Left colon (tissue), 2 donors: ENCODE data around the gene LIMD2. TPM values are rescaled to one million over a fixed set of nuclear protein-coding genes. Genes with fewer than 3 reads are reported as not detected.

ENCODE experiments used
- ATAC-seq: fragments of 200-7000 bp; cut with Tn5 transposase; one replicate; pipeline ENCODE4 v1.9.1; 2020; ENCODE audit warnings: mild to moderate bottlenecking, moderate library complexity
- DNase-seq, 2 donors: peaks; one replicate each; pipeline ENCODE4 v3.0.0-alpha.2; 2020
- intact Hi-C, 2 donors: fragments of 100-400 bp; cut with DNase I in 1 of 2; cut with micrococcal nuclease in 1 of 2; formaldehyde crosslinking; loops; one replicate each; pipeline versions ENCODE4 v1.11.2 to v1.14.0; 2022; cut with DNase I, micrococcal nuclease
- total RNA-seq, 2 donors: library from RNA; stranded (reverse); fragmentation: NEBNext Ultra II Directional; extraction: Animal tissue kit (Norgen Biotek cat#: 25700); gene quantifications; one replicate each; pipeline ENCODE4 v1.2.1, GENCODE V29; 2021
- donor health status: DM: no; HTN: no; CAD: no.
- donor health status: DM: yes; HTN: yes; CAD: no.

Gene LIMD2
- total RNA-seq, 2 donors from 2014 or later, result 3.7 to 8.5 TPM

DNA sequence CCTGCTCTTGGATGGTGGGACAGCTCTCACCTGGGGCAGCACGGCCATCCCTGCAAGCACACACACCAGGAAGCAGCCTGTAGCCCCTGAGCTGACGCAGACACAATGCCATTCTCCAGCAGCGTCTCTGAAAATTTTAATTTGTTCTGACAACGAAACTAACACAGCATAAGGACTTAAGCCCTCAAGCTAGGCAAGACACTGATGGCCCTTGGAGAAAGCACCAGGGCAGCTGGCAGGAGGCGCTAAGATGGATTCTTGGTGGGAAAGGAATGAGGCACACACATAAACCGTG lies 2.7 kb upstream of the LIMD2 start:
- intact Hi-C loops, result no loop called here
- ATAC-seq (no peak), DNase-seq (no peak)

DNA sequence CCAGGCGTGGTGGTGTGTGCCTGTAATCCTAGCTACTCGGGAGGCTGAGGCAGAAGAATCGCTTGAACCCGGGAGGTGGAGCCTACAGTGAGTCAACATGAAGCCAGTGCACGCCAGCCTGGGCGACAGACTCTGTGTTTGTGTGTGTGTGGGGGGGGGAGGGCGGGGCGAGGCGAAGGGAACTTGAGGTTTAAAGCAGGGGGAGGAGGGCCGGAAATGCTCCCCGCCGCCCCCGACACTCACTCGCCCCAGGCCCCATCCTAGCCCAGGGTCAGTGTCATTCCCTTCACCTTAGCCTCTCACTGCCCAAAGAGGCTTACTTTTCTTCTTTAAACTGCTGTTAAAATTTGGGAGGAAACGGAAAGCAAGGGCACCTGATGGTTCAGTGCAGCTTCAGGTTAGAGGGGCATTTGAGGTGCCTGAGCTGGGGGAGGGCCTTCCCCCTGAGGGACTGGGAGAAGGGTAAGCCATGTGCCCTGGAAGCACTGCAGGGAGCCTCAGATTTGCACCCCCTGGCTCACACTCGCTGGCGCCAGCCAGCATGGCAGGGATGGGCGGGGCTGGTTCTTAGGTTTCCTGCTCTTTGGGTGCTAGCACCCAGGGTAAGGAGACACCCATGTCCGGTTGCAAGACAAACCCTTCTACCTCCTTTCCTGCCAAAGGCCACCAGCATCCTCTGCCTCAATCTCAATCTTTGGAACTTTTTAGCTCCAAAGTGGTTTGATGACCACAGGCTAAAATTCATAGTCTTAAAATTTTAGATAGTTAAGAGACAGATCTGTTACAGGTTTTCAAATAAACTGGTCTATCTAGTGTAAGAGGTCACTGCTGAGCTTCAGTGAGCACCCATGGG lies 2.2 kb upstream of the LIMD2 start:
- intact Hi-C loops, result no loop called here
- ATAC-seq, result no peak
- peak in 1 of 2 donors; percentile 59 for DNase-seq

DNA sequence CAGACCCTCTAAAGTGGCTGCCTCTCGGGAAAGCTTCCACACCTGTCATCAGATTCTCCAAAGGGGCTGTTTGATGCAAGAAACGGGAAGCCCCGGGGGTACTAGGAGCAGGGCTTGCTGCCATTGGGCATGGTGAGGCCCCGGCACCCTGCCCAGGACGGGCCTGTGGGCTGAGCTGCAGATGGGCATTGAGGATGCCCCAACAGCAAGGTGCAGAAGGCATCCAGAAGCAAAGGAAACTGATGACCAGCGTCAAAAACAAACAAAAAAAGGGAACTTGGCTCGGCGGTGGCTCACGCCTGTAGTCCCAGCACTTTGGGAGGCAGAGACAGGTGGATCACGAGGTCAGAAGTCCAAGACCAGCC lies 1.5 kb upstream of the LIMD2 start:
- intact Hi-C loops, result no loop called here
- ATAC-seq, result no peak
- DNase-seq, result no peak

DNA sequence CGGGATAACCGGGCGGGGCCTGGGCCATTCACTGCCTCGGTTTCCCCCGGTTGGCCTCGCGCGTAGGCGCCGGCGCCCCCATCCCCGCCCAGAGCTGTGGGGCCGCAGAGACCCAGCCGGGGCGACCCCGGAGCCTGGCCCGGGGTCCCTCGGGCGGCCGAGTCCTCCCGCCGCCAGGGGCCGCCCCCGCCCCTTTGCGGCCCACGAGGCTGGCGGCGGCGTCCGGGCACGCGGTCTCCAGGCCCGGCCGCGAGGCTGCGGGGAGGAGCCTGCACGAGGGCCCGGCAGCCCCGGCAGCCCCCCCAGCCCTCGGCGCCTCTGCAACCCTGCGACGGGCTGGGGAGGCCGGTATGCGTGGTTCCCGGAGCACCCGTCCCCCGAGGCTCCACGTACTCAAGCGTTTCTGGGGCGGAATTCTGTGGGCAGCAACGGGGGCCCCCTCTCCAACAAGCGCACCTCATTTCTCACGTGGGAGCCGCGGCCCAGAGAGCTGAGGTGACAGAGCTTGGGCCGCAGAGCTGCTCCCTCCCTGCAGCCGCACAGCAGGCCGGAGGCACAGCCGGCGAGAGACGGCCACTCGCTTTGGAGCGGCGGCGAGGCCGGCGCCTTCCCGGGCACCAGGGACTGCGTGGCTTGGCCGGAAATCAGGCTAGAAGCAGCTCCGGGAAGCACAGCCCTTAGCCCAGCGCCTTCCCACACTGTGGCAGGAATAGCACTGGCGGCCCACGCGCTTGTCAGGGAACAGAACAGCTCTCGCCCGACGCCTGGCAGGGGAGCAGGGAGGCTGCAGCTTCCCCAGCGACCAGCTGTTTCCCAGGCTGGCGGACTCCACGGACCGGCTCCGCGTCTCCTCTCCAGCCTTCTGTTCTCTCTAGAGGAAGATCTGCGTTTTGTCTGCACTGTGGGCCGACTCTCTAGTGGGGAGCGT lies 867 bp upstream of the LIMD2 start:
- intact Hi-C loops, result no loop called here
- ATAC-seq, result peak; percentile 1
- DNase-seq, result peak in 1 of 2 donors; percentile 51

DNA sequence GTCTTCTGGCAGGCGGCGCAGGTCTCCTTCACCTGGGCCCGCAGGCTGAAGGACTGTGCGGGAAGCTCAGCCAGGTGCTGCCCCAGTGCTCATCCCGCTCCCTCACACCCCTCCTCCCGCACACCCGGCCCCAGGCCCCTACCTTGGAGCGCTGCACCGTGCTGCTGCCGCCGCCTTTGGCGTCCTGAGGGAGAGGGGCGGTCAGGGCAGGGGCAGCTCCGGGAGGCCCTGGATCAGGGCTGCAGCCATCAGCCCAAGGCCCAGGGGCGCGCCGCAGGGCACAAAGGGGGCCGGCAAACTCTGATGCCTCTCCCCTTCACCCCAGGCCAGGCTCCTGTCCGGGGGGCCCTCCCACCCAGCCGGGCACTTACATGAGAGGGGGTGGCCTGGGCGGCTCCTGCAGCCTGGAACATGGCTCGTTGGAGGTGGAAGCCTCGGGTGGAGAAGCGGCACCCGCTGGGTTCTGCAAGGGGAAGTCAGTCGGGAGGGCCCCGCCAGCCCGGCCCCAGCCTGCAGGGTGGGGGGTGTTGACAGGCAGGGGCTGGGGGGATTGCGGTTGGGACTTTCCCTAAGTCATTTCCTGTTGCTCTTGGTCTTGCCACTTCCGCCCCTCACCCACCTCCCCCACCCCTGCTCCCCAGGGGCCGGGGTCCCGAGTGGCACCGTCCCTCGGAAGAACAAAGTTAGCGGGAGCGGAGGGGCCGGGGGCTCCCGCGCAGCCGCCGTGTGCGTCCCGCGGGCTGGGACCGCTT lies 863 bp downstream of the LIMD2 start:
- ATAC-seq, result peak; percentile 36
- intact Hi-C loops, result no loop called here
- peak in 1 of 2 donors; percentile 73 for DNase-seq

DNA sequence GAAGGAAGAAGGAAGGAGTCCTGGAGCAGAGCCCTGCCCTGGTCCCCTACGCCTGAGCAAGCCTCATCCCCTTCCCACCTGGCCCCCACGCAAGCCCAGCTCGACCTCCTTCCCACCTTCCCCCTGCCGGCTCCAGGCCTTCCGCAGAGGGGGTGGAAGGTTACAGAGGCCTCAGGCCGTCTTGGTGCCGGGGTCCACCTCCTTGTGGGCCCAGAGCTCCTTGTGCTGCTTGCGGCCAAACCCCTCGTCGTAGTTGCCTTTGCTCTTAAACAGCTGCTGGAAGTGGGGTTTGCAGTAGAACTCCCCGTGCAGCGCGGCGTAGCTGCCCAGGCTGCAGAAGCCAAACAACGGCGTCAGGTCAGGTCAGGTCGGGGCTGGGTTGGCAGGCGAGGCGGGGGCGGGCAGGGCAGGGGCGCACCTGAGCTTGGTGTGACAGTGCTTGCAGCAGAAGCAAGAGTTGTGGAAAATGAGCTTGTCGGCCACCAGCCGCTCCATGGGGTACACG lies 1.5 kb downstream of the LIMD2 start:
- ATAC-seq, result peak; percentile 15
- intact Hi-C loops, result no loop called here
- peak in 1 of 2 donors; percentile 36 for DNase-seq

DNA sequence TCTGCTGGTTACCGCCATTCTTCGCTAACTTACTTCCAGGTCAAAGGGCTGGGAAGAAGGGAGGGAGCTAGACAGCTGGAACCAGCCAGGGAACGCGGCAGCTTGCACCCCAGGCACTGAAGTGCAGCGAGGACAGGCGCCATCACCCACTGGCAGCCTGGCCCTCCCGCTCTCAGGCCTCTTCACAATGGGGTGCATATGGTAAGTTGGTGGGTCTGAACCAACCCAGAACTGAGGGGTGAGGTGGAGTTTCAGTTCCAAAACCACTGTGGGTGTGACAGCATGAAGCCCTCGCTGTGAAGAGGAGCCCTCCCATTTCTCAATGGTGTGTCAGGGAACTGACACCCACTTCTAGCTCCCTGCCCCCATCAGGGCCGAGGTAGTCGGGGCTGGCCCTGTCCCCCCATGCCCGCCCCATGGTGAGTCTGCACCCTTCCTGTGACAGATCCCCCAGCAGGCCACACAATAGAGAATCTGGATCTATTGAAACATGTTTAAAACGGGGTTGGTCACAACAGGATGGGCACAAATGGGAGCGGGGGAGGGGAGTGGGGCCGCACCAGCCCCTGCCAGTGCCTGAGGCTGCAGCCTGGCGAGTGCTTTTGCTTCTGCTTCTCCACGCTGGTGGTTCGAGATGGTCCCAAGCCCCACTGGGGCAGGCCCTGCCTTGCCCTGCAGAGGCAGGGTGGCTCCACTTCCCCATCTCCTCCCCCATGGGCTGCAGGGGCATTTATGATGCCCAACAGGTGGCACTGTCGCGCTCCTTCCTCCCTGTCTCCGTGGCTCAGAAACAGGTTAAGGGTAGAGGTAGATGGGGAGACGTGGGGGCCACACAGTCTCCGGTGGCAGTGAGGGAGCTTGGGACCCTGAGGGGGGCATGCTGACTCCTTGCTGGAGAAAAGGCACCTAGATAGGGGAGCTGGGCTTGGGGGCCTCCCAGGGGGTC lies 2.3 kb downstream of the LIMD2 start:
- intact Hi-C loops, result no loop called here
- peak; percentile 70 to 84 for DNase-seq
- peak; percentile 69 for ATAC-seq

DNA sequence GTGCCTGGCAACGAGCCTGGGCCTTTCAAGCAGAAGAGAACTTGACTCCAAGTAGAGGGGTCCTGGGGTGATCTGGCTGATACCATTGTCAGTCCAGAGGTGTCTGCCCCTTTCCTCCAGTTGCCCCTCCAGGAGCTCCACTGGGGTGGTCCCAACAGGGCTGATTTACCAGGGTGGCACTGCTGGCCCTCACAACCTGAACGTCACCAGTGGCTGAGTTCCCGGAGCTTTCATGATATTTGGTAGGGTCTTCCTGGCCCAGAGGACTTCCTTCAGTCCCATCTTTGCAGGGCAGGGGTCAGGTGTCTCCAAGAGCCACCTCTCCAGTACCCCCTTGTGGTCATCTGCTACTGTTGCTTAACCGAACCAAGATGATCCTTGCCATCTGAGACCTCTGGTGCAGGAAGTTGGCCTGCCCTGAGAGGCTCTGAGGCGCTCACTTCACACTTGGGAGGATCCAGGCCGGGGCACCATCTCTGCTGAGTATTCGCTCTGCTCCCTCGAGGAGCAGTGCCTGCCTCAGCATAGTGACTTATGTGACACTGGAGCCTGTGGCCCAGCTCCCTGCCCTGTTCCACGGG lies 3.5 kb downstream of the LIMD2 start:
- DNase-seq, result peak in 1 of 2 donors; percentile 31
- peak; percentile 12 for ATAC-seq
- intact Hi-C loops, result no loop called here

DNA sequence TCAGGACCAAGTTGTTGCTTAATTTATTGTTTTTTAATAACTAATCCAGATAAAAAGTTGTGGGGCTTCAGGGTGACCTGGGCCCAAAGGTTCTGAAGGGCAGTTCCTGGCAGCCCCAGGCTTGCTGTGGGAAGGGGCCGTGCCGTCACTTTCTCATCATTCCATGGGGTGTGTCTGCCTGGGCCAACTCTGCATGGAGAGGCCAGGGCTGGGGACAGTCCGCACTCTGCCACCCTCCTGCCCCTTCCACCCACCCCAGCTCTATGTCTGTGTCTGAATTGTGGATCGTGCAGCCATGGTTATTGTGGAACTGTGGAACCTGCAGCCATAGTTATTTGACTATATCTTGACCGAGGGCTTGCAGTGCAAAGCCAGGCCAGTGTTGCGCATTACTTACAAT lies 4.0 kb downstream of the LIMD2 start:
- DNase-seq, result no peak
- intact Hi-C loops, result no loop called here
- ATAC-seq, result no peak

DNA sequence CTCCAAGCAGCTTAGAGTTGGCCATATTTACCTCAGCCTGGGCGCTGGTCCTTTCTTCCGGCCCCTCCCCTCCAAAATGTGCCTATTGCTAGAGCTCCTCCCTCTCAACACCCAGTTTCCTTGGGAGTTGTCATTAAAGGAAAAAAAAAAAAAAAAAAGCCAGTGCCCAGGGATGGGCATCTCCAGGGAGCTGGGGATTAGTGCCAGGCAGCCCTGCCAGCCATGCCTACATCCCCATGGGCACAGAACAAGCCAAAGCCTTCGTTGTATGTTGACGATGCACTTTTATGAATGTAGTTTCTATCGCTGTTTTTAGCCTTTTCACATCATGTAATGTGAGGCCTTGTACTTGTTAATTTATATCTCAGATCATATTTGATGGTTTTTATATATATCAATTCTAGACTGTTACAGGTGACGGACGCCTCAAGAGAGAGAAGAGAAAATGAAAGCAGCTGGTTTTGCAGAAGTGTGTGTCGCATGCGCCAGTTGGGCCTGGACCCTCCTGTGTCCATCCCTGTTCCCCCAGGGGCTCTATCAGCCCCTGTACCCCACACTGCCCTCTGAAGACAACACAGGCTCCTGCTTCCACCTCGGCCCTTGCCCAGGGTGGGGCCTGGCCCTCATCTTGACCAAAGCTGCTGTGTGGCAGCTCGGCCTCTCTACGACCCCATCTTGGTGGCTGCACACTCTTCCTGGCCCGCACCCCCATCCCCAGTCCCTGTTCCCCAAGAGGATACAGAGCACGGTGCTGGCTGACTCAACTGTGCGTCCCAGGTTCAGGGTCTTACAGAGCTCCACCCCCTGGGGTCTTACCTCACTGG lies 4.8 kb downstream of the LIMD2 start:
- intact Hi-C loops, result no loop called here
- DNase-seq (no peak), ATAC-seq (no peak)

DNA sequence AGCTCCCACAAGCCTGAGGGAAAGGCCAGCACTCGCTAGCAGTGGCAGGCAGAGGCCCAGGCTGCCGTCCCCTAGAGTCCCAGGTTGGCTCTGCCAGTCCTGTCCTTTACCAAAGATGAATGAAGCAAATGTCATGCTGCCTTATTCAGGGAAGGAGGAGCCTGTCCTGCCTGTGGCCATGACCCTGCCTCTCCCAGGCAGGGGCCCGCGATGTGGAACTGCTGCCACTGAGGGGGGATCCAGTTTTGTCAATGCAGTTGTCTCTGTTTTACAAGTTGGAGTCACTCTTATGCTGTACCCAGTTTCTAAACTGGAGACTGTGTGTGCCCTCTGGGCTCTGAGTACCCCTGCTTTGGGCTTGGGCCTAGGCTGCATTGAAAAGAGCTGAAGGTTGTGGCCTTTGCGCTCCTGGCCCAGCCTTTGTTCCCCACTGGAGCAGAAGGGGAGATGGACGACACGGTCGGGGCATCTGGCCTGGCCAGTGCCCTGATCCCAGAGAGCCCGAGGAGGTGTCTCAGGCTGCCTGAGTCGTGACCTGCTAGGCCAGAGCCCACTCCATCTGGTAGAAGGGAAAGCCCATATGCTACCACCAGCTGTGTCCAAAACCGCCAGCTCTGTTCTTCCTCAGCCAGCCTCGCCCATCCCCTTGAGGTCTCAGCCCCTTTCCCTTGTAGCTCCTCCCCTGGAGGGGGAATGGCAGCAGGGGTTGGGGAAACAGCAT lies 5.5 kb downstream of the LIMD2 start:
- intact Hi-C loops, result no loop called here
- DNase-seq (no peak), ATAC-seq (no peak)

DNA sequence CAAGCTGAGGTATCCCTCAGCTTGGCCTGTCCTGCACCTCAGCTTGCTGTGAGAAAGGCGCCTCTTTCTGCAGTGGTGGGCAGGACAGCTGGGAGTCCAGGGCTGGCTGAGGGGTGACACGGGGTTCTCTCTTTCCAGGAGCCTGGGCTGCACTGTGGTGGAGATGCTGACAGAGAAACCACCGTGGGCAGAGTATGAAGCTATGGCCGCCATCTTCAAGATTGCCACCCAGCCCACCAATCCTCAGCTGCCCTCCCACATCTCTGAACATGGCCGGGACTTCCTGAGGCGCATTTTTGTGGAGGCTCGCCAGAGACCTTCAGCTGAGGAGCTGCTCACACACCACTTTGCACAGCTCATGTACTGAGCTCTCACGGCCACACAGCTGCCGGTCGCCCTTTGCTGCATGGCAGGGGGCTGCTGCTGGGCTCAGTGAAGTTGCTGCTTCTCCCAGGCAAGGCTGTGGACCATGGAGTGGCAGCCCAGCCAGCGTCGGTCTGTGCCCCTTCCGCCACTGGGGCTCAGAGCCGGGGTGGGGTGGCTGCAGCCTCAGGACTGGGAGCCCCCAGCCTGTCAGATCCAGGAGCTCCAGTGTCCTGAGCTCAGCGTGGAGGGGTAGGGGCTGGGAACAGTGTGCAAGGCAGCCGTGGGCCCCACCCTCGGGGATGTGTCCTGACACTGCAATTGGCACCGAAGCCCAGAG lies 6.4 kb downstream of the LIMD2 start:
- ATAC-seq (no peak), DNase-seq (no peak)
- intact Hi-C loops, result no loop called here

DNA sequence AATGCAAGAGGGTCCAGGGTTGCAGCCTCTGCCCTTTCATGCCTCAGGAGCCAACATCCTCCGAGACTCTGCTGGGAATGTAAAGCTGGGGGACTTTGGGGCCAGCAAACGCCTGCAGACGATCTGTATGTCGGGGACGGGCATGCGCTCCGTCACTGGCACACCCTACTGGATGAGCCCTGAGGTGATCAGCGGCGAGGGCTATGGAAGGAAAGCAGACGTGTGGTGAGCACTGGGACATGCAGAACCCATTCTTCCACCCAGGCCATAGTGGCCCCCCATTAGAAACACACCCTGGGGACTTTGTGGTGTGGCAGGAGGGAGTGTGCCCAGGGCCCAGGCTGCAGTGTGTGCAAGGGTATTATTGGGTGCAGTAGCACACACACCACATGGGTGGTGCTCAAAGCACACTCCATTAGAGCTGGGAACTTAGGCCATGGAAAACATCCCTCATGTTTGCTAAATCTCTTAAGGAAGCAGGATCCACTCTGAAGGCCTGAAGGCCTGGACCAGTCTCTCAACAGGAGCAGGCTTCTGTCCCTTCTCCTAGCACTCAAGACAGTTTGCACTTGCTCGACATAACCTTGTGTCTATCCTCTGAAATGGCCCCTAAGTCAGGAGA lies 7.6 kb downstream of the LIMD2 start:
- intact Hi-C loops, result no loop called here
- ATAC-seq (no peak), DNase-seq (no peak)

DNA sequence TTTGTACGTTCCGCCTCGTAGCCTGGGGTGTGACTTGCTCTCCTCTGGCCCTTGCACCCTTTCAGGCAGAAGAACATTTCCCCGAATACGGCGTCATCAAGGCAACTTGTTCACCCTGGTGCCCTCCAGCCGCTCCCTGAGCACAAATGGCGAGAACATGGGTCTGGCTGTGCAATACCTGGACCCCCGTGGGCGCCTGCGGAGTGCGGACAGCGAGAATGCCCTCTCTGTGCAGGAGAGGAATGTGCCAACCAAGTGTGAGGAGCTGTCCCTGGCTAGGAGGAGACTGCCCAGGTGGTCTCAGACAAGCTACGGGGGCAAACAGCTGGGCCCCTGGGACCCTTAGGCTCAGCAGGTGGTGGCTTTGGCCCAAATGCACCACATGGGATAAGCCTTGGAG lies 10.4 kb downstream of the LIMD2 start:
- DNase-seq, result no peak
- no peak for ATAC-seq
- intact Hi-C loops, result no loop called here

DNA sequence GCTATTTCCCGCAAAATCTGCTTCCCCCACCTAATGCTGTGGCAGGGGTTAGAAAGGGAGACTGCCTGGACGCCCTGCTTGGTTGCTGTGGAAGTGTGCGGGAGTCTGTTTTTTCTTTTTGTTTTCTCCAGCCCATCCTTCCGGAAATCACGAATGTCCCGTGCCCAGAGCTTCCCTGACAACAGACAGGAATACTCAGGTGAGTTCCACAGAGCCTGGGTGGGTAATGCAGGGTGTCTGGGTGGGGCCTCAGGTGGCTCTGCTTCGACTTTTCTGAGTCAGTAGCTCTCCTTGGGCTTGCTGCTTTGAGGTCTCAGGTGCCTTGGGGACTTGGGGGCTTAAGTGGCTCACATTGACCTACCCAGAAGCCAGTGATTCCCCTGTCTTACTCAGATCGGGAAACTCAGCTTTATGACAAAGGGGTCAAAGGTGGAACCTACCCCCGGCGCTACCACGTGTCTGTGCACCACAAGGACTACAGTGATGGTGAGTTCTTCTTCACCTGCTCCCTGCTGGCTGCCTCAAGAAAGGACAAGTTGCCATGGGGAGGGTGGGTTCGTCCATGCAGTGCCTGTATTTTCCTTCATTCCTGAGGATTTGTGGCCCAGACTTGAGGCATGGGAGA lies 11.4 kb downstream of the LIMD2 start:
- ATAC-seq, result peak; percentile 26
- DNase-seq, result no peak
- intact Hi-C loops, result no loop called here
